ENCODE results near the gene IL23A. TPM values are rescaled to one million over a fixed set of nuclear protein-coding genes. Genes with fewer than 3 reads are reported as not detected.
A peak's percentile ranks its signal among the peaks of the same experiment; 100 is the strongest.

Gene IL23A
- polyA plus RNA-seq, 3 donors = 1.0 to 4.8 (median 1.6) TPM

GRCh38 chr12:56389412-56389811 lies 50.7 kb downstream of the IL23A start:
- WGBS (ENCODE audit: insufficient coverage) = no CpG with 5 or more reads among the region's 5 CpGs
- Histone ChIP-seq H4K20me1 (ENCODE audit: insufficient read depth, low read length) (no peaks in the 10 kb centered on the region), H3K27me3 (ENCODE audit: control insufficient read depth in 2 of 2, insufficient read depth in 2 of 2, low read length in 2 of 2) (no peaks in the 10 kb centered on the region), H3K79me2 (ENCODE audit: insufficient read depth, low read length) (no peaks in the 10 kb centered on the region), H3K9me3 (replicated peaks in 1 of 2; ENCODE audit: control insufficient read depth in 1 of 2, insufficient read depth in 1 of 2, low read length in 2 of 2) (peaks cover 0 to 7% of the 10 kb centered on the region in 2 donors), H2AFZ (ENCODE audit: insufficient read depth, low read depth, low read length, poor library complexity, severe bottlenecking) (peak overlapping the region; percentile 13), H3K4me2 (replicated peaks; ENCODE audit: extremely low read depth, low read length, poor library complexity, severe bottlenecking) (no peak overlapping the region), H3K27ac (ENCODE audit: low read depth in 1 of 2, low read length in 2 of 2) (no peak overlapping the region), H3K4me1 (ENCODE audit: control insufficient read depth in 1 of 2, insufficient read depth in 2 of 2, low read length in 2 of 2) (no peaks in the 10 kb centered on the region), H3K4me3 (replicated peaks in 1 of 3; ENCODE audit: low read depth in 2 of 3, low read length in 3 of 3) (no peak overlapping the region), H3K9ac (ENCODE audit: insufficient read depth, low read length, poor library complexity, severe bottlenecking) (no peak overlapping the region), H3K36me3 (replicated peaks in 1 of 2; ENCODE audit: control insufficient read depth in 1 of 2, insufficient read depth in 2 of 2, low read length in 2 of 2) (no peaks in the 10 kb centered on the region)
- Mint-ChIP-seq H3K4me3 (no peak overlapping the region), H3K27ac (no peak overlapping the region), H3K4me1 (no peaks in the 10 kb centered on the region), H3K27me3 (ENCODE audit: low read depth in 3 of 3) (peaks cover 0 to 3% (median 1%) of the 10 kb centered on the region in 3 donors), H3K9me3 (peaks cover 2 to 19% (median 9%) of the 10 kb centered on the region in 7 donors), H3K36me3 (no peaks in the 10 kb centered on the region)
- no peak for DNase-seq
- no peak for TF ChIP-seq CTCF (IDR thresholded peaks at IDR 0.05)
- intact Hi-C loops (cut with micrococcal nuclease) = no loop called here

Small RNA genes lying within 50 kb of the gene (small RNA-seq; reads per million reads assigned to genes)
- not detected for gene RNU7-40P (ENCODE audit: insufficient read length, low read depth)

Other genes with a start within 250 kb of the IL23A start
- 10 to 100 TPM; 83.0 to 84.2 (median 83.0) TPM for gene PA2G4, start 234.3 kb upstream of the IL23A start, polyA plus RNA-seq
- 1,000 to 10,000 TPM; 2,986 to 5,048 (median 3,308) TPM for gene RPL41, start 222.3 kb upstream of the IL23A start, polyA plus RNA-seq
- gene ZC3H10, start 220.6 kb upstream of the IL23A start, polyA plus RNA-seq = 1 to 10 TPM; 1.7 to 3.1 (median 1.8) TPM
- 10 to 100 TPM; 74.2 to 81.1 (median 74.6) TPM for gene ESYT1, start 210.6 kb upstream of the IL23A start, polyA plus RNA-seq
- gene MYL6B, start 186.3 kb upstream of the IL23A start, polyA plus RNA-seq = 1 to 10 TPM; 2.7 to 4.3 (median 4.1) TPM
- 1,000 to 10,000 TPM; 1,962 to 3,939 (median 3,189) TPM for gene MYL6, start 180.5 kb upstream of the IL23A start, polyA plus RNA-seq
- 10 to 100 TPM; 22.2 to 63.7 (median 43.5) TPM for gene SMARCC2, start 149.4 kb upstream of the IL23A start, polyA plus RNA-seq
- 10 to 100 TPM; 35.8 to 82.0 (median 45.7) TPM for gene RNF41, start 117.0 kb upstream of the IL23A start, polyA plus RNA-seq
- gene NABP2, start 114.5 kb upstream of the IL23A start, polyA plus RNA-seq = 10 to 100 TPM in 1 of 3 donors, 1 to 10 TPM in 2; 2.7 to 10.1 (median 3.2) TPM
- under 1 TPM in 2 of 3 donors, not detected in 1; 0.21 to 0.25 TPM for gene SLC39A5, start 108.8 kb upstream of the IL23A start, polyA plus RNA-seq
- gene ANKRD52, start 80.5 kb upstream of the IL23A start, polyA plus RNA-seq = 10 to 100 TPM in 1 of 3 donors, 1 to 10 TPM in 2; 1.5 to 12.4 (median 2.4) TPM
- 10 to 100 TPM in 1 of 3 donors, 1 to 10 TPM in 2; 1.7 to 13.5 (median 2.0) TPM for gene COQ10A, start 71.9 kb upstream of the IL23A start, polyA plus RNA-seq
- gene CS, start 38.6 kb upstream of the IL23A start, polyA plus RNA-seq = 100 to 1,000 TPM in 1 of 3 donors, 10 to 100 TPM in 2; 55.7 to 156 (median 86.1) TPM
- 100 to 1,000 TPM in 2 of 3 donors, 10 to 100 TPM in 1; 50.4 to 122 (median 121) TPM for gene CNPY2, start 22.9 kb upstream of the IL23A start, polyA plus RNA-seq
- gene PAN2, start 4.9 kb upstream of the IL23A start, polyA plus RNA-seq = 100 to 1,000 TPM in 1 of 3 donors, 10 to 100 TPM in 1, 1 to 10 TPM in 1; 8.8 to 120 (median 16.0) TPM
- 100 to 1,000 TPM; 109 to 251 (median 142) TPM for gene STAT2, start 21.2 kb downstream of the IL23A start, polyA plus RNA-seq
- not detected for gene APOF, start 24.0 kb downstream of the IL23A start, polyA plus RNA-seq
- gene TIMELESS, start 110.5 kb downstream of the IL23A start, polyA plus RNA-seq = 1 to 10 TPM; 1.5 to 2.3 (median 1.5) TPM
- gene MIP, start 115.8 kb downstream of the IL23A start, polyA plus RNA-seq = not detected
- gene SPRYD4, start 129.7 kb downstream of the IL23A start, polyA plus RNA-seq = 1 to 10 TPM; 1.3 to 2.1 (median 1.4) TPM
- under 1 TPM in 1 of 3 donors, not detected in 2; 0.04 TPM for gene GLS2, start 149.3 kb downstream of the IL23A start, polyA plus RNA-seq
- 1 to 10 TPM; 5.1 to 8.2 (median 6.5) TPM for gene RBMS2, start 182.9 kb downstream of the IL23A start, polyA plus RNA-seq

All from CD14-positive monocyte (primary cell).